Measurements from ENCODE around the gene RCOR1. TPM values are rescaled to one million over a fixed set of nuclear protein-coding genes. Genes with fewer than 3 reads are reported as not detected.
A peak's percentile ranks its signal among the peaks of the same experiment; 100 is the strongest.

Gene RCOR1
- total RNA-seq, 4 donors from 2014 or later = 15.7 to 31.0 (median 25.8) TPM

DNA sequence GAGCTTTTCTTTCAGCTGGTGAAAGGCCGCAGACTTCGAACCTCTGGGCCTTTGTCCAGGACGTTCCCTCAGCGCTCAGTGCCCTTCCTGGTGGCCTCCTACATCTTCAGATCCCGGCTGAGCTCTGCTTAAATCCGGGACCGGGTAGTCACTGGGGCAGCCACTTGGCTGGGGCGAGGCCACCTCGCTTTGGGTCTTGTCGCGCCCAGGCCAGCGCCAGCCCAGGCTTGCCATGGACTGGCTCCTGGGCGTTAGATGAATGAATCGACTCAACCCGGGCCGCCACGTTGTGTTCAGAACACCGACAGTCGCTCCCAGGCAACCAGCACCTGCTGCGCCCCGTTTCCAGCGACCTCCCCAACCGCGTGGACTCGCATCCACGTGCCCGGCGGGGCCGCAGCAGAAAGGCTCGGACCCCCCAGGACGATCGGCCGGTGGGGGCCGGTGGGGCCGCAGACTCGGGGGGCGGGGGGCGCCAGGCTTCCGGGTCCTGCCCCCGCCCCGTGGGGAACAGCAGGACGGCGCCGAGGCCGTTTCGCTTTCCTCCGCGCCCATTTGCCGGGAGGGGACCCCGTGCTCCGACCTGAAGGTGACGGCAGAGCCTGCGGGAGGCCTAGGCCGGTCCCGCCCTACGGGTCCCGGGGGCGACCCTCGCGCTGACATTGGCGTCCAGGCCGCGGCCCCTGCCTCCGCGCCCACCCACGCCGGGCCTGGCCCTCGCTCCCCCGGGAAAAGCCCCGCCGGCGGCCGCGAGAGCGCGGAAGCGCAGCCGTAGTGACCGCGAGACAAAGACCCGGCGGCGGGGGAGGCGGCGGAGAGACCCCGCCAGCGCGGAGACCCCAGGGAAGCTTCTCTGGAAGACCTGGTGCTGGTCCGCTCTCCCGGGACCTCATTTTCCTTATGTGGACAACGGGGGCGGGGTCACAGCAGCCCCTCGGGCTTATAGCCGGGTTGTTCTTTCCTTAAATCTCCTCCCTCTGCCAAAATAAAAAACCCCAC lies 37.3 kb upstream of the RCOR1 start:
- in situ Hi-C loops (cut with MboI; ENCODE audit: low pct_ligation_motif_present in 1 of 4, low pct_unique_long_range_greater_than_20kb in 1 of 4, low sequenced_read_pairs in 3 of 4) = no loop called here
- Histone ChIP-seq H3K4me1 (peaks cover 0 to 23% (median 13%) of the 10 kb centered on the region in 4 donors), H3K9me3 (no peaks in the 10 kb centered on the region), H3K4me3 (peak overlapping the region; percentile 63 to 90 (median 82)), H3K27ac (peak overlapping the region; percentile 68 to 91 (median 82)), H3K36me3 (no peaks in the 10 kb centered on the region), H3K27me3 (no peaks in the 10 kb centered on the region)
- TF ChIP-seq, protein P1, sequence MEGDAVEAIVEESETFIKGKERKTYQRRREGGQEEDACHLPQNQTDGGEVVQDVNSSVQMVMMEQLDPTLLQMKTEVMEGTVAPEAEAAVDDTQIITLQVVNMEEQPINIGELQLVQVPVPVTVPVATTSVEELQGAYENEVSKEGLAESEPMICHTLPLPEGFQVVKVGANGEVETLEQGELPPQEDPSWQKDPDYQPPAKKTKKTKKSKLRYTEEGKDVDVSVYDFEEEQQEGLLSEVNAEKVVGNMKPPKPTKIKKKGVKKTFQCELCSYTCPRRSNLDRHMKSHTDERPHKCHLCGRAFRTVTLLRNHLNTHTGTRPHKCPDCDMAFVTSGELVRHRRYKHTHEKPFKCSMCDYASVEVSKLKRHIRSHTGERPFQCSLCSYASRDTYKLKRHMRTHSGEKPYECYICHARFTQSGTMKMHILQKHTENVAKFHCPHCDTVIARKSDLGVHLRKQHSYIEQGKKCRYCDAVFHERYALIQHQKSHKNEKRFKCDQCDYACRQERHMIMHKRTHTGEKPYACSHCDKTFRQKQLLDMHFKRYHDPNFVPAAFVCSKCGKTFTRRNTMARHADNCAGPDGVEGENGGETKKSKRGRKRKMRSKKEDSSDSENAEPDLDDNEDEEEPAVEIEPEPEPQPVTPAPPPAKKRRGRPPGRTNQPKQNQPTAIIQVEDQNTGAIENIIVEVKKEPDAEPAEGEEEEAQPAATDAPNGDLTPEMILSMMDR (IDR thresholded peaks at IDR 0.05) = peak in 1 of 5 experiments; percentile 15
- TF ChIP-seq POLR2AphosphoS5 (IDR thresholded peaks at IDR 0.05) (peak in 1 of 3 donors; percentile 11), POLR2A (IDR thresholded peaks at IDR 0.05) (peak; percentile 35), EP300 (IDR thresholded peaks at IDR 0.05; ENCODE audit: low read depth) (no peak)
- intact Hi-C loops (cut with DNase I; ENCODE audit: low total_unique reads) = no loop called here
- DNase-seq = peak; percentile 64
- 11% methylated on average over 58 of the region's 94 CpGs; no CpG with 5 or more reads in 1 of the 2 donors for WGBS, 2 donors (ENCODE audit: low coverage in 1 of 2)

- H3K27me3 ChIP-seq = no peaks in the 10 kb centered on the region
- TF ChIP-seq POLR2A (IDR thresholded peaks at IDR 0.05) (no peak), POLR2AphosphoS5 (IDR thresholded peaks at IDR 0.05) (no peak), EP300 (IDR thresholded peaks at IDR 0.05; ENCODE audit: low read depth) (no peak)
- TF ChIP-seq, protein P1 (IDR thresholded peaks at IDR 0.05) = no peak
- WGBS, 2 donors (ENCODE audit: low coverage in 1 of 2) = 92% methylated on average over 12 of the region's 14 CpGs; no CpG with 5 or more reads in 1 of the 2 donors
- no peaks in the 10 kb centered on the region for H3K36me3 ChIP-seq
- in situ Hi-C loops (cut with MboI; ENCODE audit: low pct_ligation_motif_present in 1 of 4, low pct_unique_long_range_greater_than_20kb in 1 of 4, low sequenced_read_pairs in 3 of 4) = no loop called here
- peaks cover 0 to 23% (median 13%) of the 10 kb centered on the region in 4 donors for H3K4me1 ChIP-seq
- no peaks in the 10 kb centered on the region for H3K9me3 ChIP-seq
- DNase-seq = no peak
- intact Hi-C loops (cut with DNase I; ENCODE audit: low total_unique reads) = no loop called here
- no peak overlapping the region for H3K27ac ChIP-seq
- H3K4me3 ChIP-seq = no peak overlapping the region
Observed at GRCh38 chr14:102556098-102556677, 36.3 kb upstream of the RCOR1 start.

DNA sequence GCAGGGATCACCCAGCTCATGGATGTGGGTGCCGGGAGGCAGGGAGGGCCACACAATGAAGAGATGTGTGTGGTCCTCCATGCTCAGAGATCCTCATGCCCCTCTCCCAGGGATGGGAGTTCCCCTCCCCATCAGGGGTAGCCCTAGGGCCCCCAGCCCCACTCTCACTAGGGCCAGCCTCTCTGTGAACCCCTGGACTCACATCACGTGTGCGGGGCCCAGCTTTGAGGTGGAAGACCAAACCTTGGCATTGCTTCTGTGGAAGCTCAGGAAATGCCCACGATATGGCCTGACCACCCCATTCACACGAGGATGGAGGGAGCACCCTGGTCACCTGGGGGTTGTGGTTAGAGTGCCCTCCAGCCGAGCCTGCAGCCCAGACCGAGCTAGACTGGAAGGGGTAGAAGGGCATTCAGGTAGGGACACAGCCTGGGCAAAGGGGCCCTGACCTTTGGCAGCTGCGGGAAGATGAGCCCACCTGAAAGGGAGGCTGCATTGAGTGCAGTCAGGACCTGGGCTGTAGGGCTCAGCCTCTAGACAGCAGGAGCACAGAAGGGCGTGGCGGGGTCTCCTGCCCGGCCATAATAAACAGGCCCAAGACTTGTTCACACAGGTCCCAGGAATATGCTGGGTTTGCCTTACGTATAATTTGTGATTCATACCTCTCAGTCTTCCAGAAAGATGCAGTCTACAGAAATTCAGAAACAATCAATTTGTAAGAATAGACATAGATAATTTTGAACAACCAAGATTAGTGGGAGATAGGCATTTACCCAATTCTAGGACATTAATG lies 34.8 kb upstream of the RCOR1 start:
- DNase-seq = no peak
- no peaks in the 10 kb centered on the region for H3K36me3 ChIP-seq
- intact Hi-C loops (cut with DNase I; ENCODE audit: low total_unique reads) (no loop called here), in situ Hi-C loops (cut with MboI; ENCODE audit: low pct_ligation_motif_present in 1 of 4, low pct_unique_long_range_greater_than_20kb in 1 of 4, low sequenced_read_pairs in 3 of 4) (no loop called here)
- 87 to 100% methylated on average over 1 to 12 of the region's 12 CpGs for WGBS, 2 donors (ENCODE audit: low coverage in 1 of 2)
- H3K4me3 ChIP-seq = no peak overlapping the region
- H3K27ac ChIP-seq = no peak overlapping the region
- H3K9me3 ChIP-seq = no peaks in the 10 kb centered on the region
- peaks cover 0 to 13% (median 7%) of the 10 kb centered on the region in 4 donors for H3K4me1 ChIP-seq
- H3K27me3 ChIP-seq = no peaks in the 10 kb centered on the region
- TF ChIP-seq POLR2A (IDR thresholded peaks at IDR 0.05) (no peak), POLR2AphosphoS5 (IDR thresholded peaks at IDR 0.05) (no peak)

DNA sequence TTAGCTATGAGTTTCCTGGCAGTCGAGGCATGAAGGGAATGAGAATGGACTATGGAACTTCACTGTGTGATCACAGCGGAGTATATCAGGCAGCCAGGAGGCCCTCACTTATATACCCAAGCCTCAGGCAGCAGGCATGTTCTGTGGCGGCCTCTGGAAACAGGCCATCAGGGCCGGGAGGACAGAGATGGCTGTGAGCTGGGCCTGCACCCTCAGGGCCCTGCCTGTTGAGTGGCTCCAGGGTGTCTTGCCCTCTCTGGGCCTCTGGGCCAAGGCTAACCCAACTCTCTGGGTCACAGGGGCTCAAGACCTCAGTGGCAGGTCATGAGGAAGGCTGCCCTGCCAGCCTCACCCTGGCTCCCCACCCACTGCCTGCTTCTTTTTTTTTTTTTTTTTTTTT lies 33.9 kb upstream of the RCOR1 start:
- Histone ChIP-seq H3K4me1 (peaks cover 0 to 11% (median 7%) of the 10 kb centered on the region in 4 donors), H3K9me3 (no peaks in the 10 kb centered on the region), H3K4me3 (no peak overlapping the region), H3K27me3 (no peaks in the 10 kb centered on the region), H3K27ac (no peak overlapping the region), H3K36me3 (no peaks in the 10 kb centered on the region)
- no peak for DNase-seq
- in situ Hi-C loops (cut with MboI; ENCODE audit: low pct_ligation_motif_present in 1 of 4, low pct_unique_long_range_greater_than_20kb in 1 of 4, low sequenced_read_pairs in 3 of 4) (no loop called here), intact Hi-C loops (cut with DNase I; ENCODE audit: low total_unique reads) (no loop called here)
- 53 to 58% methylated on average over 3 to 4 of the region's 4 CpGs for WGBS, 2 donors (ENCODE audit: low coverage in 1 of 2)
- TF ChIP-seq, protein P1 (IDR thresholded peaks at IDR 0.05) = no peak
- no peak for TF ChIP-seq POLR2A (IDR thresholded peaks at IDR 0.05)
- TF ChIP-seq EP300 (IDR thresholded peaks at IDR 0.05; ENCODE audit: low read depth) = no peak
- no peak for TF ChIP-seq POLR2AphosphoS5 (IDR thresholded peaks at IDR 0.05)

Data from transverse colon (tissue), 4 donors.